Amniotic epithelial cell (primary cell): ENCODE results near the gene PPP1R9B.

ENCODE experiments used
- DNase-seq: peaks from one replicate; pipeline ENCODE4 v3.0.0-alpha.2; 2010; ENCODE audit warnings: low read depth

The PPP1R9B gene

GRCh38 chr17:50105811-50106210, 44.7 kb downstream of the PPP1R9B start:
- no peak for DNase-seq

- no peak for DNase-seq
These were observed 46.5 kb downstream of the PPP1R9B start for GRCh38 chr17:50103941-50104340.

GRCh38 chr17:50103252-50103651, 47.2 kb downstream of the PPP1R9B start:
- no peak for DNase-seq

GRCh38 chr17:50102164-50102991, 48.1 kb downstream of the PPP1R9B start:
- DNase-seq, result no peak

GRCh38 chr17:50101346-50102163, 48.9 kb downstream of the PPP1R9B start:
- peak; percentile 74 for DNase-seq

- no peak for DNase-seq
These were observed 49.5 kb downstream of the PPP1R9B start for GRCh38 chr17:50100921-50101345.

GRCh38 chr17:50100480-50100883, 50.0 kb downstream of the PPP1R9B start:
- DNase-seq, result no peak

- DNase-seq, result no peak
These were observed 51.5 kb downstream of the PPP1R9B start for GRCh38 chr17:50099003-50099402.

- DNase-seq, result no peak
These were observed 51.9 kb downstream of the PPP1R9B start for GRCh38 chr17:50098583-50098982.

- no peak for DNase-seq
These were observed 52.6 kb downstream of the PPP1R9B start for GRCh38 chr17:50097926-50098325.

- DNase-seq, result no peak
These were observed 53.0 kb downstream of the PPP1R9B start for GRCh38 chr17:50097455-50097854.

GRCh38 chr17:50096758-50097157, 53.7 kb downstream of the PPP1R9B start:
- no peak for DNase-seq

- DNase-seq, result no peak
These were observed 54.4 kb downstream of the PPP1R9B start for GRCh38 chr17:50096092-50096491.

- DNase-seq, result peak; percentile 29
These were observed 54.8 kb downstream of the PPP1R9B start for GRCh38 chr17:50095626-50096037.

- DNase-seq, result peak; percentile 94
These were observed 55.5 kb downstream of the PPP1R9B start, which contains the start of gene PDK2 for GRCh38 chr17:50094753-50095619. TSS of gene PDK2 (plus strand) at chr17:50095351. CDS start at chr17:50095436, 85 bp downstream.

GRCh38 chr17:50094243-50094752, 56.2 kb downstream of the PPP1R9B start:
- DNase-seq, result peak; percentile 75

GRCh38 chr17:50093807-50094206, 56.7 kb downstream of the PPP1R9B start:
- no peak for DNase-seq

- no peak for DNase-seq
These were observed 57.2 kb downstream of the PPP1R9B start for GRCh38 chr17:50093246-50093645.

GRCh38 chr17:50091918-50092285, 58.6 kb downstream of the PPP1R9B start:
- no peak for DNase-seq

- DNase-seq, result no peak
These were observed 59.2 kb downstream of the PPP1R9B start for GRCh38 chr17:50090971-50091917.

GRCh38 chr17:50090071-50090470, 60.4 kb downstream of the PPP1R9B start:
- no peak for DNase-seq
